Activated CD4-positive, alpha-beta memory T cell treated with anti-CD3 and anti-CD28 coated beads, Interleukin-2, amount 10 ng/mL, durations not matched to agents 7 days and 5 days (primary cell): ENCODE data around the gene RXFP3. TPM values are rescaled to one million over a fixed set of nuclear protein-coding genes. Genes with fewer than 3 reads are reported as not detected.

Experiments
- CTCF ChIA-PET: fragments of 350-600 bp; sonication (Branson Sonifier 250); formaldehyde crosslinking; loops from one replicate; lab custom pipeline; 2021; ENCODE audit warnings: antibody characterized with exemption, inconsistent platforms; lab: Charles Lee
- POLR2A ChIA-PET: fragments of 350-600 bp; sonication (Branson Sonifier 250); formaldehyde crosslinking; loops from one replicate; lab custom pipeline; 2021; ENCODE audit warnings: antibody characterized with exemption; lab: Charles Lee
- DNase-seq: peaks from one replicate; pipeline ENCODE4 v3.0.0-alpha.2; 2020
- H3K27ac Mint-ChIP-seq: one replicate; pipeline ENCODE4 v1.8.0; 2021; ENCODE audit warnings: mild to moderate bottlenecking, mixed read lengths
- H3K27me3 Mint-ChIP-seq: one replicate; pipeline ENCODE4 v1.8.0; 2021; ENCODE audit warnings: mixed read lengths
- H3K36me3 Mint-ChIP-seq: one replicate; pipeline ENCODE4 v1.8.0; 2021; ENCODE audit warnings: low read depth, mixed read lengths
- H3K4me1 Mint-ChIP-seq: one replicate; pipeline ENCODE4 v1.8.0; 2021; ENCODE audit warnings: mixed read lengths
- H3K4me3 Mint-ChIP-seq: one replicate; pipeline ENCODE4 v1.8.0; 2021; ENCODE audit warnings: mild to moderate bottlenecking, mixed read lengths
- H3K9me3 Mint-ChIP-seq: one replicate; pipeline ENCODE4 v1.8.0; 2021; ENCODE audit warnings: mixed read lengths
- total RNA-seq, 2 experiments: library from RNA; stranded (reverse); gene quantifications; one replicate each; pipeline ENCODE4 v1.2.3, GENCODE V29; 2021

Gene RXFP3
- total RNA-seq, 2 experiments from 2014 or later: not detected

- no peaks in the 10 kb centered on the region for H3K36me3 Mint-ChIP-seq
- peaks cover 10% of the 10 kb centered on the region for H3K4me1 Mint-ChIP-seq
- no peak overlapping the region for H3K27ac Mint-ChIP-seq
- no peaks in the 10 kb centered on the region for H3K9me3 Mint-ChIP-seq
- no peaks in the 10 kb centered on the region for H3K27me3 Mint-ChIP-seq
- no peak overlapping the region for H3K4me3 Mint-ChIP-seq
- DNase-seq: no peak
- CTCF ChIA-PET: interaction anchor here (0.6 kb wide), 1 partner anchor 41 kb away, joined by 3 read pairs; no protein-coding TSS in a partner anchor
- POLR2A ChIA-PET: no interaction called here
Measured at GRCh38 chr5:33975852-33976251, 39.7 kb downstream of the RXFP3 start.

- Mint-ChIP-seq H3K4me1 (peaks cover 10% of the 10 kb centered on the region), H3K9me3 (no peaks in the 10 kb centered on the region), H3K4me3 (no peak overlapping the region), H3K27ac (no peak overlapping the region), H3K36me3 (no peaks in the 10 kb centered on the region), H3K27me3 (no peaks in the 10 kb centered on the region)
- ChIA-PET POLR2A (no interaction called here), CTCF (no interaction called here)
- DNase-seq: no peak
Measured at GRCh38 chr5:33976307-33976706, 40.1 kb downstream of the RXFP3 start.

GRCh38 chr5:33978306-33978705 is 42.1 kb downstream of the RXFP3 start:
- Mint-ChIP-seq H3K27ac (no peak overlapping the region), H3K36me3 (no peaks in the 10 kb centered on the region), H3K4me1 (peaks cover 3% of the 10 kb centered on the region), H3K4me3 (no peak overlapping the region), H3K27me3 (no peaks in the 10 kb centered on the region), H3K9me3 (no peaks in the 10 kb centered on the region)
- ChIA-PET POLR2A (no interaction called here), CTCF (interaction anchor here (1.3 kb wide), 1 partner anchor 8 kb away, joined by 3 read pairs; no protein-coding TSS in a partner anchor)
- no peak for DNase-seq

- Mint-ChIP-seq H3K4me1 (no peaks in the 10 kb centered on the region), H3K27me3 (no peaks in the 10 kb centered on the region), H3K36me3 (no peaks in the 10 kb centered on the region), H3K27ac (no peak overlapping the region), H3K9me3 (no peaks in the 10 kb centered on the region), H3K4me3 (no peak overlapping the region)
- POLR2A ChIA-PET: no interaction called here
- no peak for DNase-seq
- CTCF ChIA-PET: no interaction called here
Measured at GRCh38 chr5:33980030-33980429, 43.8 kb downstream of the RXFP3 start.

GRCh38 chr5:33981408-33982162 is 45.4 kb downstream of the RXFP3 start:
- H3K4me1 Mint-ChIP-seq: no peaks in the 10 kb centered on the region
- no peaks in the 10 kb centered on the region for H3K27me3 Mint-ChIP-seq

GRCh38 chr5:33984178-33984577 is 48.0 kb downstream of the RXFP3 start:
- Mint-ChIP-seq H3K9me3 (peaks cover 6% of the 10 kb centered on the region), H3K4me3 (no peak overlapping the region), H3K27ac (no peak overlapping the region), H3K36me3 (peaks cover 19% of the 10 kb centered on the region), H3K27me3 (no peaks in the 10 kb centered on the region), H3K4me1 (no peaks in the 10 kb centered on the region)
- ChIA-PET CTCF (no interaction called here), POLR2A (no interaction called here)
- DNase-seq: no peak

More at GRCh38 chr5:33981408-33982162, 45.4 kb downstream of the RXFP3 start:
- ChIA-PET POLR2A (no interaction called here), CTCF (interaction anchor here (1.1 kb wide), 1 partner anchor 12 kb away, joined by 5 read pairs; no protein-coding TSS in a partner anchor)
- no peak for DNase-seq
- Mint-ChIP-seq H3K36me3 (no peaks in the 10 kb centered on the region), H3K4me3 (no peak overlapping the region), H3K9me3 (no peaks in the 10 kb centered on the region), H3K27ac (no peak overlapping the region)

GRCh38 chr5:33984671-33985124 is 48.5 kb downstream of the RXFP3 start, which contains the start of gene SLC45A2:
Gene SLC45A2 (minus strand): TSS chr5:33984693. CDS start chr5:33984583, 110 bp downstream.
- Mint-ChIP-seq H3K36me3 (peaks cover 22% of the 10 kb centered on the region), H3K27me3 (no peaks in the 10 kb centered on the region), H3K9me3 (peaks cover 6% of the 10 kb centered on the region), H3K4me1 (no peaks in the 10 kb centered on the region), H3K27ac (no peak within 1 kb of the TSS), H3K4me3 (no peak within 1 kb of the TSS)
- POLR2A ChIA-PET: no interaction called here
- DNase-seq: no peak
- CTCF ChIA-PET: no interaction called here

- no peak for DNase-seq
- Mint-ChIP-seq H3K4me1 (no peaks in the 10 kb centered on the region), H3K4me3 (no peak overlapping the region), H3K36me3 (peaks cover 22% of the 10 kb centered on the region), H3K27ac (no peak overlapping the region), H3K9me3 (peaks cover 6% of the 10 kb centered on the region), H3K27me3 (no peaks in the 10 kb centered on the region)
- CTCF ChIA-PET: no interaction called here
- POLR2A ChIA-PET: no interaction called here
Measured at GRCh38 chr5:33985447-33985846, 49.3 kb downstream of the RXFP3 start.

Other genes with a start within 250 kb of the RXFP3 start
- gene ADAMTS12, start 44.4 kb upstream of the RXFP3 start, total RNA-seq: not detected
- under 1 TPM in 1 of 2 experiments, not detected in 1; 0.23 TPM for gene SLC45A2, start 48.3 kb downstream of the RXFP3 start, total RNA-seq
- 1 to 10 TPM; 7.5 to 7.8 TPM for gene AMACR, start 71.7 kb downstream of the RXFP3 start, total RNA-seq
- gene C1QTNF3, start 106.8 kb downstream of the RXFP3 start, total RNA-seq: 1 to 10 TPM; 2.5 to 3.3 TPM